Neural progenitor cell (in vitro differentiated cells): ENCODE data around the gene SF3B6. TPM values are rescaled to one million over a fixed set of nuclear protein-coding genes. Genes with fewer than 3 reads are reported as not detected.

Experiments used
- DNase-seq: peaks from one replicate; pipeline ENCODE4 v3.0.0-alpha.2; 2016; ENCODE audit warnings: low spot score
- H2AFZ ChIP-seq: fragments of 200-600 bp; sonication (generic); replicated peaks from 2 replicates; pipeline ENCODE4 v1.6.1; 2016; ENCODE audit warnings: antibody characterized with exemption
- H3F3A ChIP-seq: fragments of 200-600 bp; sonication (generic); 2 replicates; pipeline ENCODE4 v1.6.1; 2016; ENCODE audit warnings: antibody characterized with exemption, low read depth
- H3K27ac ChIP-seq: fragments of 200-600 bp; sonication (generic); 2 replicates; pipeline ENCODE4 v1.5.1; 2016; ENCODE audit warnings: mild to moderate bottlenecking
- H3K27me3 ChIP-seq: fragments of 200-600 bp; sonication (generic); 2 replicates; pipeline ENCODE4 v1.6.1; 2016; ENCODE audit warnings: mild to moderate bottlenecking, moderate library complexity
- H3K36me3 ChIP-seq: fragments of 200-600 bp; sonication (generic); 2 replicates; pipeline ENCODE4 v1.5.1; 2016
- H3K4me1 ChIP-seq: fragments of 200-600 bp; sonication (generic); 2 replicates; pipeline ENCODE4 v1.6.1; 2016; ENCODE audit warnings: mixed run types
- H3K4me2 ChIP-seq: fragments of 200-600 bp; sonication (generic); 2 replicates; pipeline ENCODE4 v1.6.1; 2016
- H3K4me3 ChIP-seq: fragments of 200-600 bp; sonication (generic); 2 replicates; pipeline ENCODE4 v1.5.1; 2016
- H3K79me2 ChIP-seq: fragments of 200-600 bp; sonication (generic); 2 replicates; pipeline ENCODE4 v1.6.1; 2016; ENCODE audit warnings: low read depth
- H3K9ac ChIP-seq: fragments of 200-600 bp; sonication (generic); 2 replicates; pipeline ENCODE4 v1.6.1; 2016
- H3K9me3 ChIP-seq: fragments of 200-600 bp; sonication (generic); 2 replicates; pipeline ENCODE4 v1.5.1; 2016; ENCODE audit warnings: low read depth
- H4K20me1 ChIP-seq: fragments of 200-600 bp; sonication (generic); 2 replicates; pipeline ENCODE4 v1.6.1; 2016; ENCODE audit warnings: low read depth
- H3K27ac Mint-ChIP-seq: 3 replicates; pipeline ENCODE4 v1.8.0; 2021; ENCODE audit warnings: mixed read lengths
- H3K27me3 Mint-ChIP-seq: 2 replicates; pipeline ENCODE4 v1.8.0; 2022; ENCODE audit warnings: low read depth, mild to moderate bottlenecking, inconsistent platforms, moderate library complexity, mixed read lengths; ENCODE audit not compliant: insufficient read depth
- H3K36me3 Mint-ChIP-seq: 3 replicates; pipeline ENCODE4 v1.8.0; 2021; ENCODE audit warnings: mixed read lengths
- H3K4me1 Mint-ChIP-seq: 3 replicates; pipeline ENCODE4 v1.8.0; 2021; ENCODE audit warnings: mixed read lengths
- H3K4me3 Mint-ChIP-seq: 3 replicates; pipeline ENCODE4 v1.8.0; 2021; ENCODE audit warnings: mild to moderate bottlenecking, moderate library complexity, mixed read lengths
- H3K9me3 Mint-ChIP-seq: 3 replicates; pipeline ENCODE4 v1.8.0; 2020; ENCODE audit warnings: mixed read lengths
- EZH2 ChIP-seq: fragments of 200-600 bp; sonication (generic); IDR thresholded peaks from 2 replicates; pipeline ENCODE4 v1.6.1; 2017; ENCODE audit warnings: antibody characterized with exemption, mild to moderate bottlenecking, moderate library complexity
- EZH2phosphoT487 ChIP-seq: fragments of 200-600 bp; sonication (generic); IDR thresholded peaks from 2 replicates; pipeline ENCODE4 v1.6.1; 2017; ENCODE audit warnings: antibody characterized with exemption
- total RNA-seq: library from RNA; depleted of rRNA; stranded (reverse); fragments of >200 nt; gene quantifications from 2 replicates; pipeline ENCODE4 v1.2.3, GENCODE V29; 2015; ENCODE audit warnings: low replicate concordance
- TF ChIP-seq, protein P1 (sequence below): fragments of 200-600 bp; sonication (generic); IDR thresholded peaks from 2 replicates; pipeline ENCODE4 v1.5.1; 2017; ENCODE audit warnings: antibody characterized with exemption, mild to moderate bottlenecking

SF3B6 gene
- total RNA-seq, 1 donor from 2014 or later, result 329 TPM

GRCh38 chr2:24024996-24025663 is 51.0 kb downstream of the SF3B6 start:
- peaks cover 37% of the 10 kb centered on the region for H3K36me3 Mint-ChIP-seq
- peak overlapping the region; percentile 81 for H3K27ac Mint-ChIP-seq
- no peak overlapping the region for H3K4me3 Mint-ChIP-seq
- Histone ChIP-seq H3K27me3 (no peaks in the 10 kb centered on the region), H3K4me3 (no peak overlapping the region), H3F3A (no peaks in the 10 kb centered on the region), H3K36me3 (no peaks in the 10 kb centered on the region), H3K27ac (no peak overlapping the region), H3K9ac (no peak overlapping the region), H3K4me1 (peaks cover 15% of the 10 kb centered on the region), H3K79me2 (no peaks in the 10 kb centered on the region), H3K4me2 (no peak overlapping the region), H3K9me3 (no peaks in the 10 kb centered on the region), H4K20me1 (no peaks in the 10 kb centered on the region), H2AFZ (no peak overlapping the region)
- H3K9me3 Mint-ChIP-seq, result no peaks in the 10 kb centered on the region
- peaks cover 4% of the 10 kb centered on the region for H3K27me3 Mint-ChIP-seq
- TF ChIP-seq EZH2 (no peak), EZH2phosphoT487 (no peak)
- TF ChIP-seq, protein P1, sequence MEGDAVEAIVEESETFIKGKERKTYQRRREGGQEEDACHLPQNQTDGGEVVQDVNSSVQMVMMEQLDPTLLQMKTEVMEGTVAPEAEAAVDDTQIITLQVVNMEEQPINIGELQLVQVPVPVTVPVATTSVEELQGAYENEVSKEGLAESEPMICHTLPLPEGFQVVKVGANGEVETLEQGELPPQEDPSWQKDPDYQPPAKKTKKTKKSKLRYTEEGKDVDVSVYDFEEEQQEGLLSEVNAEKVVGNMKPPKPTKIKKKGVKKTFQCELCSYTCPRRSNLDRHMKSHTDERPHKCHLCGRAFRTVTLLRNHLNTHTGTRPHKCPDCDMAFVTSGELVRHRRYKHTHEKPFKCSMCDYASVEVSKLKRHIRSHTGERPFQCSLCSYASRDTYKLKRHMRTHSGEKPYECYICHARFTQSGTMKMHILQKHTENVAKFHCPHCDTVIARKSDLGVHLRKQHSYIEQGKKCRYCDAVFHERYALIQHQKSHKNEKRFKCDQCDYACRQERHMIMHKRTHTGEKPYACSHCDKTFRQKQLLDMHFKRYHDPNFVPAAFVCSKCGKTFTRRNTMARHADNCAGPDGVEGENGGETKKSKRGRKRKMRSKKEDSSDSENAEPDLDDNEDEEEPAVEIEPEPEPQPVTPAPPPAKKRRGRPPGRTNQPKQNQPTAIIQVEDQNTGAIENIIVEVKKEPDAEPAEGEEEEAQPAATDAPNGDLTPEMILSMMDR, result no peak
- peaks cover 15% of the 10 kb centered on the region for H3K4me1 Mint-ChIP-seq
- no peak for DNase-seq

DNA sequence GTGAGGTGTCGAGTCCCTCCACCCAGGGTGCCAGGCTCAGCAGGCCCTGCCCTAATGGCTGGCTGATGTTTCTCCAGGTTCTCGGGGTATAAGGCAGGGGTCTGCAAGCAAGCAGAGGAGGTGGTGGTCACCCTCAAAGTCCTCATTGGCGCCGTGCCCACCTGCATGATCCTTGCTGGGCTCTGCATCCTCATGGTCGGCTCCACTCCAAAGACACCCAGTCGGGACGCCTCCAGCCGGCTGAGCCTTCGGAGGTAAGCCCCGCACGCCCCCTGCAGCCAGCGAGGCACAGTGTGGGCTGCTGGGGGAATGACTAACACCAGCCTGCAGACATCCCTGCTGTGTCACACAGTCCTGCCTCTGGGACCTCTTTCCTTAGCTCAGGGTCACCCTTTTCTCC is 52.1 kb downstream of the SF3B6 start:
- peaks cover 15% of the 10 kb centered on the region for H3K4me1 Mint-ChIP-seq
- peak; percentile 31 for DNase-seq

GRCh38 chr2:24022975-24023575 is 53.1 kb downstream of the SF3B6 start:
- no peaks in the 10 kb centered on the region for H3K9me3 Mint-ChIP-seq
- no peak overlapping the region for H3K4me3 Mint-ChIP-seq
- no peak overlapping the region for H3K4me3 ChIP-seq
- no peaks in the 10 kb centered on the region for H4K20me1 ChIP-seq
- H3K27ac Mint-ChIP-seq, result peak overlapping the region; percentile 65
- DNase-seq, result no peak
- H3K27me3 Mint-ChIP-seq, result peaks cover 4% of the 10 kb centered on the region
- H3F3A ChIP-seq, result no peaks in the 10 kb centered on the region
- peaks cover 15% of the 10 kb centered on the region for H3K4me1 ChIP-seq
- no peak overlapping the region for H3K4me2 ChIP-seq
- H3K27ac ChIP-seq, result no peak overlapping the region
- H3K36me3 ChIP-seq, result no peaks in the 10 kb centered on the region
- no peak overlapping the region for H3K9ac ChIP-seq
- no peak for TF ChIP-seq EZH2
- TF ChIP-seq EZH2phosphoT487, result no peak
- TF ChIP-seq, protein P1, result no peak
- peaks cover 22% of the 10 kb centered on the region for H3K36me3 Mint-ChIP-seq
- H3K27me3 ChIP-seq, result no peaks in the 10 kb centered on the region
- peaks cover 18% of the 10 kb centered on the region for H3K4me1 Mint-ChIP-seq
- no peaks in the 10 kb centered on the region for H3K9me3 ChIP-seq
- no peak overlapping the region for H2AFZ ChIP-seq
- H3K79me2 ChIP-seq, result no peaks in the 10 kb centered on the region

More for the DNA sequence above, 52.1 kb downstream of the SF3B6 start:
- H3K27me3 ChIP-seq, result no peaks in the 10 kb centered on the region
- no peak overlapping the region for H3K4me3 Mint-ChIP-seq
- TF ChIP-seq, protein P1, result peak; percentile 29
- no peak for TF ChIP-seq EZH2
- H2AFZ ChIP-seq, result no peak overlapping the region
- peaks cover 27% of the 10 kb centered on the region for H3K36me3 Mint-ChIP-seq
- H3K4me1 ChIP-seq, result peaks cover 15% of the 10 kb centered on the region
- H3K9me3 Mint-ChIP-seq, result no peaks in the 10 kb centered on the region
- H3K4me2 ChIP-seq, result no peak overlapping the region
- H3K27me3 Mint-ChIP-seq, result peaks cover 2% of the 10 kb centered on the region
- H3K27ac ChIP-seq, result no peak overlapping the region
- H3K9ac ChIP-seq, result no peak overlapping the region
- H3K4me3 ChIP-seq, result no peak overlapping the region
- no peaks in the 10 kb centered on the region for H3F3A ChIP-seq
- H4K20me1 ChIP-seq, result no peaks in the 10 kb centered on the region
- H3K9me3 ChIP-seq, result no peaks in the 10 kb centered on the region
- H3K36me3 ChIP-seq, result no peaks in the 10 kb centered on the region
- H3K79me2 ChIP-seq, result no peaks in the 10 kb centered on the region
- H3K27ac Mint-ChIP-seq, result peak overlapping the region; percentile 62
